Measurements from ENCODE around the gene SERTAD1. TPM values are rescaled to one million over a fixed set of nuclear protein-coding genes. Genes with fewer than 3 reads are reported as not detected.
"Not testable (repeated sequence)": the region's sequence is repeated elsewhere in the genome, so short reads cannot be mapped to it uniquely, and the experiment has no call there.

SERTAD1 gene
- total RNA-seq, 2 experiments from 2014 or later = 9.3 to 10.1 TPM

DNA sequence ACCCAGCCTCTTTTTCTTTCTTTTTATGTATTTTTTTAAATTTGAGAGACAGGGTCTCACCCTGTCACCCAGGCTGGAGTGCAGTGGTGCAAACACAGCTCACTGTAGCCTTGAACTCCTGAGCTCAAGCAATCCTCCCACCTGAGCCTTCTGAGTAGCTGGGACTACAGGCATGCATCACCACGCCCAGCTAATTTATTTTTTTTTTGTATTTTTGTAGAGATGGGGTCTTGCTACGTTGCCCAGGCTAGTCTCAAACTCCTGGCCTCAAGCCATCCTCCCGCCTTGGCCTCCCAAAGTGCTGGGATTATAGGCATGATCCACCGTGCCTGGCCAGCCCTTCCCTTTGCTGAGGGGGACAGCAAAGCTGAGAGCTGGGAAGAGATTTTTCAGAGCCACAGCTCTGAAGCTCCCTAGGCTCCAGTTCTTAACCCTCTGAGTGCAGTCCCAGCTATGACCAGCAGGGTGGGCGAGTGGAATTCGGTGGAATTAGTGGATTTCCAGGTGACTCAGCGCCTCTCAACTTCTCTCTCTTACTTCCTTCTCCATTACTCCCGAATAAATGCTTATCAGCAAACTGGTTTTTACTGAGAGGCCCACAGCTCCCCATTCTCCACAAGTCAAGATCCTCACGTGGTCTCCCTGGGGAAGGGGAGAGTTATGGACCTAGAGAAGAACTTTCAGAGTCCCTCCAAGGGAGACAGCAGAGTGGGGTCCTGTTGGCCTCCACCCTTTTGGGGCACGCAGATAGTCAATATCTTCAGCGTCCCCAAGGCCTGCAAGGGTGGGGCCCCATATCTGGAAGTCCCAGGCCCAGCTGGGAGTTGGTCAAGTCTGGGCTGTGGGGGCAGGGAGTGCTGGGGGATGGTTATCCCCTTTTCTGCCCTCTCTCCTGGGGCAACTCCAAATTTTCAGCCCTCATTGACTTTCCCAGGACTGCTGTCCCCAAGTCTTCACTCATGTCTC, 38.5 kb upstream of the SERTAD1 start:
- no peaks in the 10 kb centered on the region for H3K9me3 Mint-ChIP-seq (ENCODE audit: insufficient read depth)
- ChIA-PET CTCF (interaction anchor here (0.6 to 3.7 kb wide), 40 partner anchors 9 to 325 kb away, joined by 3 to 62 read pairs (median 4); partner anchors contain the start of genes C19orf47, LTBP4, RAB4B and SERTAD1), POLR2A (interaction anchor here (0.5 to 2.8 kb wide), 4 partner anchors 11 to 413 kb away, joined by 3 to 19 read pairs (median 8); partner anchors contain the start of gene SERTAD3)
- no peak for ATAC-seq
- H3K36me3 Mint-ChIP-seq (ENCODE audit: low read depth) = no peaks in the 10 kb centered on the region
- H3K4me1 Mint-ChIP-seq (ENCODE audit: low read depth) = peaks cover 28% of the 10 kb centered on the region
- peaks cover 20% of the 10 kb centered on the region for H3K27me3 Mint-ChIP-seq (ENCODE audit: low read depth)
- H3K4me3 Mint-ChIP-seq = peak overlapping the region; percentile 86
- peak overlapping the region; percentile 86 for H3K27ac Mint-ChIP-seq
- peak; percentile 74 for DNase-seq

DNA sequence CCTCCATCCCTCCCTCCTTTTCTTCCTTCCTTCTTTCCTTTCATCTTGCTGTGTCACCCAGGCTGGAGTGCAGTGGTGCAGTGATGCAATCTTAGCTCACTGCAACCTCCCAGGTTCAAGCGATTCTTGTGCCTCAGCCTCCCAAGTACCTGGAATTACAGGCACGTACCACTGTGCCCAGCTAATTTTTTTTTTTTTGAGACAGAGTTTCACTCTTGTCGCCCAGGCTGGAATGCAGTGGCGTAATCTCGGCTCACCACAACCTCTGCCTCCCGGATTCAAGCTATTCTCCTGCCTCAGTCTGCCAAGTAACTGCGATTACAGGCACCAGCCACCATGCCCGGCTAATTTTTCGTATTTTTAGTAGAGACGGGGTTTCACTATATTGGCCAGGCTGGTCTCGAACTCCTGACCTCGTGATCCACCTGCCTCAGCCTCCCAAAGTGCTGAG, 37.8 kb upstream of the SERTAD1 start:
- H3K9me3 Mint-ChIP-seq (ENCODE audit: insufficient read depth) = not testable (repeated sequence)

DNA sequence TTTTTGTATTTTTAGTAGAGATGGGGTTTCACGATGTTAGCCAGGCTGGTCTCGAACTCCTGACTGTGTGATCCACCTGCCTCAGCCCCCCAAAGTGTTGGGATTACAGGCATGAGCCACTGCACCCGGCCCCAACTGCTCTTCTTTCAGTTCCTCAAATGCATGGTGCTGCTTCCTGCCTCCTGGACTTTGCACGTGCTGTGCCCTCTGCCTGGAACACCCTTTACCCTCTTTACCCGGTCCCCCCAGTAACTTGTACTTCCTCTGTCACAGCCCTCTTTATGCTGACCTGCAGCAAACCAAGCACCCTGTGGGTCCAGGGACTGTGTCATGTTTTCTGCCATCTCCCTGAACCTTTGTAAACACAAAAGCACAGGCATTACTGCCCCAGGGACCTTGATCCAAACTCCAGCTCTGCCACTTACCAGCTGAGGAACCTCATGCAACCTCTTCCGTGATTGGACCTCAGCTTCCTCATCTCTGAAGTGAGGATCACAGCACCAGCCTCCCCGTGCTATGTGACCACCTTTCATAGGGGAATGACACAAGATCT, 36.0 kb upstream of the SERTAD1 start:
- ChIA-PET POLR2A (interaction anchor here (1.4 kb wide), 1 partner anchor 18 kb away, joined by 5 read pairs; the partner anchor contains the start of gene SERTAD3), CTCF (interaction anchor here (1.1 kb wide), 1 partner anchor 141 kb away, joined by 3 read pairs; no protein-coding TSS in a partner anchor)
- H3K27ac Mint-ChIP-seq = no peak overlapping the region
- H3K4me1 Mint-ChIP-seq (ENCODE audit: low read depth) = peaks cover 28% of the 10 kb centered on the region
- no peak overlapping the region for H3K4me3 Mint-ChIP-seq
- no peaks in the 10 kb centered on the region for H3K36me3 Mint-ChIP-seq (ENCODE audit: low read depth)
- no peak for DNase-seq
- ATAC-seq = no peak
- H3K27me3 Mint-ChIP-seq (ENCODE audit: low read depth) = peaks cover 7% of the 10 kb centered on the region
- H3K9me3 Mint-ChIP-seq (ENCODE audit: insufficient read depth) = no peaks in the 10 kb centered on the region

More for the DNA sequence above, 37.8 kb upstream of the SERTAD1 start:
- CTCF ChIA-PET = interaction anchor here (0.6 to 3.7 kb wide), 29 partner anchors 9 to 324 kb away, joined by 3 to 62 read pairs (median 5); partner anchors contain the start of genes C19orf47, LTBP4, SERTAD1 and SERTAD3
- peaks cover 17% of the 10 kb centered on the region for H3K27me3 Mint-ChIP-seq (ENCODE audit: low read depth)
- peaks cover 28% of the 10 kb centered on the region for H3K4me1 Mint-ChIP-seq (ENCODE audit: low read depth)
- not testable (repeated sequence) for H3K27ac Mint-ChIP-seq; H3K36me3 Mint-ChIP-seq (ENCODE audit: low read depth); DNase-seq; ATAC-seq; H3K4me3 Mint-ChIP-seq
- POLR2A ChIA-PET = interaction anchor here (0.5 to 2.8 kb wide), 4 partner anchors 10 to 412 kb away, joined by 3 to 19 read pairs (median 8); partner anchors contain the start of gene SERTAD3

DNA sequence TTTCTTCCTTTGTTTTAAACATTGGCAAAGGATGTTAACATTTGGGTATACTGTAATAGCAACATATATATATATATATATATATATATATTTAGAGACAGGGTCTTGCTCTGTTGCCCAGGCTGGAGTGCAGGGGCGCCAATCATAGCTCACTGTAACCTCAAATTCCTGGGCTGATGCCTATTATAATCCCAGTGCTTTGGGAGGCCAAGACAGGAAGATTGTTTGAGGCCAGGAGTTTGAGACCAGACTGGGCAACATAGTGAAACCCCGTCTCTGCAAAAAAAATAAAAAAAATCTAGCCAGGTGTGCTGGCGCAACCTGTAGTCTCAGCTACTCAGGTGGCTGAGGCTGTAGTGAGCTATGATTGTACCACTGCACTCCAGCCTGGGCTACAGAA, 34.4 kb upstream of the SERTAD1 start:
- Mint-ChIP-seq H3K9me3 (ENCODE audit: insufficient read depth) (no peaks in the 10 kb centered on the region), H3K27me3 (ENCODE audit: low read depth) (no peaks in the 10 kb centered on the region), H3K36me3 (ENCODE audit: low read depth) (no peaks in the 10 kb centered on the region), H3K27ac (no peak overlapping the region), H3K4me3 (no peak overlapping the region), H3K4me1 (ENCODE audit: low read depth) (peaks cover 13% of the 10 kb centered on the region)
- CTCF ChIA-PET = no interaction called here
- ATAC-seq (no peak), DNase-seq (no peak)
- POLR2A ChIA-PET = no interaction called here

DNA sequence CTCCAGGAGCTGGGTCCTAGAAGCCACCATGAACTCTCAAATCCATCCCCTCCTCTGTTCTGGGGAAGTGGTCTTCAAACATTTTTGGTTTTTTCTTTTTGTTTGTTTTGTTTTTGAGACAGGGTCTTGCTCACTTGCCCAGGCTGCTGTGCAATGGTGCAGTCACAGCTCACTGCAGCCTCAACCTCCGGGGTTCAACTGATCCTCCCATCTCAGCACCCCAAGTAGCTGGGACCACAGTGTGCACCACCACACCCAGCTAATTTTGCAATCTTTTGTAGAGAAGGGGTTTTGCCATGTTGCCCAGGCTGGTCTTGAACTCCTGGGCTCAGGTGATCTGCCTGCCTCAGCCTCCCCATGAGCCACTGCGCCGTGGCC, 32.8 kb upstream of the SERTAD1 start:
- POLR2A ChIA-PET = no interaction called here

DNA sequence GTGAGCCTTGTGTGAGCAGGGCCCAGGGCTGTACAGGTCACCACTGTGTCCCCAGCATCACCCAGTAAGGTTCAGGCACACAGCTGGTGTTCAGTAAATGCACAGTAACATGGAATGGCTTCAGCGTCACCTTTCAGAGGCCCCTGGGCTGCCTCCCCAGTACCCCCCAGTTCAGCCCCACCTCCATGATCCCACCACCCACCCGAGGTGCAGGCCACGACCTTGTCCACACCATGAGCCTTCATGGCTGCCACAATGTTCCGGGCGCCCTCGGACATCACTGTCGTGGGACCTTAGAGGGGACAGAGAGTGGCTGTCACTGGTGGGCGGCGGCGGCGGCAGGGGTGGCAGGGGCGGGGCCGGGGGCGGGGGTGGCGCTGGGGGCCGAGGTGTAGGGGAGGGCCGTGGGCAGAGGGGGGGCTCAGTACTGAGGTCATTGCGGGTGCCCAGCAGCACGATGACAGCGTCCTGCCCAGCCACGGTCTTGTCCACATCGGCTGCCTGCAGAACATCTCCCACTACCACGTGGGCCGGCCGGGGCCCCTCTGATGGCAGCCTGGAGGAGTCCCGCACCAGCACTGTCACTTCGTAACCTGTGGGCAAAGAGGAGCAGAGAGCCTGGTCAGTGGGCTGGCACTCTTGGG, 32.3 kb upstream of the SERTAD1 start:
- ATAC-seq (no peak), DNase-seq (no peak)
- POLR2A ChIA-PET = no interaction called here
- H3K36me3 Mint-ChIP-seq (ENCODE audit: low read depth) = no peaks in the 10 kb centered on the region
- H3K4me3 Mint-ChIP-seq = no peak overlapping the region
- H3K27ac Mint-ChIP-seq = no peak overlapping the region
- H3K4me1 Mint-ChIP-seq (ENCODE audit: low read depth) = peaks cover 3% of the 10 kb centered on the region
- H3K27me3 Mint-ChIP-seq (ENCODE audit: low read depth) = no peaks in the 10 kb centered on the region
- CTCF ChIA-PET = no interaction called here
- no peaks in the 10 kb centered on the region for H3K9me3 Mint-ChIP-seq (ENCODE audit: insufficient read depth)

More for the DNA sequence above, 32.8 kb upstream of the SERTAD1 start:
- no peak for DNase-seq
- H3K36me3 Mint-ChIP-seq (ENCODE audit: low read depth) = no peaks in the 10 kb centered on the region
- H3K4me3 Mint-ChIP-seq = no peak overlapping the region
- no peak overlapping the region for H3K27ac Mint-ChIP-seq
- H3K27me3 Mint-ChIP-seq (ENCODE audit: low read depth) = no peaks in the 10 kb centered on the region
- peaks cover 3% of the 10 kb centered on the region for H3K4me1 Mint-ChIP-seq (ENCODE audit: low read depth)
- H3K9me3 Mint-ChIP-seq (ENCODE audit: insufficient read depth) = no peaks in the 10 kb centered on the region
- ATAC-seq = no peak
- CTCF ChIA-PET = no interaction called here

DNA sequence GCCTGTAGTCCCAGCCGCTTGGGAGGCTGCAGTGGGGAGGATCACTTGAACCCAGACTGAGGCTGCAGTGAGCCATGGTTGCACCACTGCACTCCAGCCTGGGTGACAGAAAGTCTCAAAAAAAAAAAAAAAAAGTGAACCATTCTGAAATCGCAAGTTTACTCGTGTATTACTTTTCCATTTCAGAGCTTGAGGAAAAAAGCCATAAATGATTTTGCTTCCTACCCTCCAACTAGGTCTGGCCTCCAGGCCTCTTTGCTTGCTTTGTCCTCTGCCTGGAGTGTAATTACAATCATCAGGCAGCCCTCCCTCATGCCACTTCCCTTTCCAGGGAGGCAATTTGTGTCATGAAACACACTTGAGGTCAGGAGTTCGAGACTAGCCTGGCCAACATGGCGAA, 31.3 kb upstream of the SERTAD1 start:
- Mint-ChIP-seq H3K4me3 (no peak overlapping the region), H3K4me1 (ENCODE audit: low read depth) (peaks cover 3% of the 10 kb centered on the region), H3K27me3 (ENCODE audit: low read depth) (no peaks in the 10 kb centered on the region), H3K36me3 (ENCODE audit: low read depth) (no peaks in the 10 kb centered on the region), H3K9me3 (ENCODE audit: insufficient read depth) (no peaks in the 10 kb centered on the region), H3K27ac (no peak overlapping the region)
- CTCF ChIA-PET = interaction anchor here (6.2 kb wide), 1 partner anchor 8 kb away, joined by 51 read pairs; the partner anchor contains the start of gene BLVRB
- no peak for ATAC-seq
- POLR2A ChIA-PET = no interaction called here
- no peak for DNase-seq

DNA sequence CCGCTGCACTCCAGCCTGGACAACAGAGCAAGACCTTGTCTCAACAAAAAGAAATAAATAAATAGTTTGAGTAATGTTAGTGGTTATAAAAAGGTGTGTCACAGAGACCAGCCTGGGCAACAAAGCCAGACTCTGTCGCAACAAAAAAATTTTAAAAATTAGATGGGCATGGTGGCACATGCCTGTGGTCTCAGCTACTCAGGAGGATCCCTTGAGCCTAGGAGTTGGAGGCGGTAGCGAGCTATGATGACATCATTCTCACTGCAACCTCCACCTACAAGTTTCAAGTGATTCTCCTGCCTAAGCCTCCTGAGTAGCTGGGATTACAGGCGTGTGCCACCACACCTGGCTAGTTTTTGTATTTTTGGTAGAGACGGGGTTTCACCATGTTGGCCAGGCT, 28.2 kb upstream of the SERTAD1 start:
- H3K27ac Mint-ChIP-seq; H3K9me3 Mint-ChIP-seq (ENCODE audit: insufficient read depth); H3K4me3 Mint-ChIP-seq; ATAC-seq; POLR2A ChIA-PET; H3K27me3 Mint-ChIP-seq (ENCODE audit: low read depth); DNase-seq; H3K36me3 Mint-ChIP-seq (ENCODE audit: low read depth); H3K4me1 Mint-ChIP-seq (ENCODE audit: low read depth): not testable (repeated sequence)
- CTCF ChIA-PET = interaction anchor here (1.5 to 6.2 kb wide), 3 partner anchors 11 to 70 kb away, joined by 3 to 51 read pairs (median 10); partner anchors contain the start of gene BLVRB

DNA sequence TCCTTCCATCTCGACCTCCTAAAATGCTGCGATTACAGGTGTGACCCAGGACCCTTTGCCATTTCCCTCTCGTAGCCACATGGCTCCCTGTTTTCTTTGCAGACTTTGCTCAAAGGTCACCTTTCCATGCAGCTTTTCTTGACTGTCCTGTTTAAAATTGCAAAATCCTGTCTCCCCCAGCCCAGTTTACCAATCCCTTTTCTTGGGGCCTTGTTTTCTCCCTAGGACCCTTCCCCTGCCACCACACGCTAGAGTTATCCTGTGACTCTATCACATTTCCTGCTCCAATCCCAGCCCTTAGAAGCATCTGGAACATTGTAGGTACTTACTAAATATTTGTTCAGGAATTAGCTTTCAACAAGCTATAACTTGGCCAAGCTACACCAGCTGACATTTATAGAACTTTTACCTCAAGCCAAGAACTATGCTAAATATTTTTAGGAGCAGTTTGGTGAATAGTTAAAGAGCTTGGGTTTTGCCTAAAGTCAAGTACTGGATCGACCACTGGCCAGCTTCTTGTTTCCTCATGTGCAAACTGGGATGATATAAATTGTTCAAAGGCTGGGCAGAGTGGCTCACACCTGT, 27.5 kb upstream of the SERTAD1 start:
- no peak overlapping the region for H3K27ac Mint-ChIP-seq
- ChIA-PET CTCF (interaction anchor here (1.5 to 6.2 kb wide), 3 partner anchors 12 to 70 kb away, joined by 3 to 51 read pairs (median 10); partner anchors contain the start of gene BLVRB), POLR2A (interaction anchor here (0.5 kb wide), 1 partner anchor 11 kb away, joined by 3 read pairs; no protein-coding TSS in a partner anchor)
- H3K4me1 Mint-ChIP-seq (ENCODE audit: low read depth) = no peaks in the 10 kb centered on the region
- no peaks in the 10 kb centered on the region for H3K36me3 Mint-ChIP-seq (ENCODE audit: low read depth)
- DNase-seq = no peak
- H3K4me3 Mint-ChIP-seq = no peak overlapping the region
- no peak for ATAC-seq
- H3K27me3 Mint-ChIP-seq (ENCODE audit: low read depth) = no peaks in the 10 kb centered on the region
- H3K9me3 Mint-ChIP-seq (ENCODE audit: insufficient read depth) = no peaks in the 10 kb centered on the region

DNA sequence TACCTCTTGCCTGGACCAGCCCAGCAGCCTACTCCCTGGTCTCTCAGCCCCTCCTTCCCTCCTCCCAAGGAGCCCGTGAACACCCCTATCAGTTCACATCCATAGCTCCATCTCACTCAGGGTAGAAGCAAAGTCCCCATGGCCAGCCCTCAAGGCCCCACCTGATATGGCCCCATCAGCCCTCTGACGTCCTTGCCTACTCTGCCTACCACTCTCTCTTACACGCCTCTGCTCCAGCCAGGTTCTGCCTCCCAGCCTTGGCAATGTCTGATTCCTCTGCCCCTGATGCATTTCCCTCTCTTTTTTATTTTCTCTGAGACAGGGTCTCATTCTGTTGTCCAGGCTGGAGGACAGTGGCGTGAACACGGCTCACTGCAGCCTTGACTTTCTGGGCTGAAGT, 26.2 kb upstream of the SERTAD1 start:
- Mint-ChIP-seq H3K4me1 (ENCODE audit: low read depth) (no peaks in the 10 kb centered on the region), H3K4me3 (no peak overlapping the region)

DNA sequence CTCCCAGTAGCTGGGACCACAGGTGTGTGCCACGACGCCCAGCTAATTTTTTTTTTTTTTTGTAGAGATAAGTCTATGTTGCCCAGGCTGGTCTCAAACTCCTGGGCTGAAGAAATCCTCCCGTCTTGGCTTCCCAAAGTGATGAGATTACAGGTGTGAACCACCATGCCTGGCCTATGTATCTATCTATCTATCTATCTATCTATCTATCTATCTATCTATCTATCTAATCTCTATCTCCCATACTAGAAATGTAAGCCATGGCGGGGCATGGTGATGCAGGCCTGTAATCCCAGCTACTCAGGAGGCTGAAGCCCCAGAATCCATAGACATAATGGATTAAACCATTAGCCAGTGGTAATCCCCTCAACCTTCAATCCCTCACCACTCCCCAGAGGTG, 24.9 kb upstream of the SERTAD1 start:
- H3K36me3 Mint-ChIP-seq (ENCODE audit: low read depth) = no peaks in the 10 kb centered on the region
- DNase-seq = no peak
- H3K4me3 Mint-ChIP-seq = no peak overlapping the region
- no peaks in the 10 kb centered on the region for H3K27me3 Mint-ChIP-seq (ENCODE audit: low read depth)
- ATAC-seq = no peak
- ChIA-PET POLR2A (interaction anchor here (0.6 kb wide), 1 partner anchor 16 kb away, joined by 4 read pairs; the partner anchor contains the start of gene SPTBN4), CTCF (no interaction called here)
- no peak overlapping the region for H3K27ac Mint-ChIP-seq
- no peaks in the 10 kb centered on the region for H3K9me3 Mint-ChIP-seq (ENCODE audit: insufficient read depth)
- peaks cover under 1% of the 10 kb centered on the region for H3K4me1 Mint-ChIP-seq (ENCODE audit: low read depth)

More for the DNA sequence above, 26.2 kb upstream of the SERTAD1 start:
- POLR2A ChIA-PET = interaction anchor here (0.6 kb wide), 1 partner anchor 27 kb away, joined by 3 read pairs; no protein-coding TSS in a partner anchor
- ATAC-seq (no peak), DNase-seq (no peak)
- CTCF ChIA-PET = interaction anchor here (0.7 to 6.2 kb wide), 3 partner anchors 13 to 380 kb away, joined by 3 to 51 read pairs (median 10); partner anchors contain the start of gene BLVRB
- Mint-ChIP-seq H3K27me3 (ENCODE audit: low read depth) (no peaks in the 10 kb centered on the region), H3K27ac (no peak overlapping the region), H3K9me3 (ENCODE audit: insufficient read depth) (no peaks in the 10 kb centered on the region), H3K36me3 (ENCODE audit: low read depth) (no peaks in the 10 kb centered on the region)

All from activated CD8-positive, alpha-beta T cell treated with anti-CD3 and anti-CD28 coated beads, Interleukin-2, amount 10 ng/mL, durations not matched to agents 7 days and 5 days (primary cell).